B cell (primary cell): Measurements from ENCODE around the gene RIC8B.
"Not testable (repeated sequence)": the region's sequence is repeated elsewhere in the genome, so short reads cannot be mapped to it uniquely, and the experiment has no call there.

Source experiments
- EZH2 ChIP-seq: IDR thresholded peaks from 2 replicates; pipeline ENCODE4 v1.6.1; 2012; ENCODE audit warnings: borderline replicate concordance, low read depth, mild to moderate bottlenecking, moderate library complexity, low read length; ENCODE audit not compliant: insufficient read depth, poor library complexity, severe bottlenecking
- TF ChIP-seq, protein P1 (sequence below): fragments of 200-600 bp; IDR thresholded peaks from one replicate; pipeline ENCODE4 v1.8.0; 2022; ENCODE audit warnings: antibody characterized with exemption, mild to moderate bottlenecking

GRCh38 chr12:106726603-106727202 lies 47.8 kb upstream of the RIC8B start:
- TF ChIP-seq, protein P1, sequence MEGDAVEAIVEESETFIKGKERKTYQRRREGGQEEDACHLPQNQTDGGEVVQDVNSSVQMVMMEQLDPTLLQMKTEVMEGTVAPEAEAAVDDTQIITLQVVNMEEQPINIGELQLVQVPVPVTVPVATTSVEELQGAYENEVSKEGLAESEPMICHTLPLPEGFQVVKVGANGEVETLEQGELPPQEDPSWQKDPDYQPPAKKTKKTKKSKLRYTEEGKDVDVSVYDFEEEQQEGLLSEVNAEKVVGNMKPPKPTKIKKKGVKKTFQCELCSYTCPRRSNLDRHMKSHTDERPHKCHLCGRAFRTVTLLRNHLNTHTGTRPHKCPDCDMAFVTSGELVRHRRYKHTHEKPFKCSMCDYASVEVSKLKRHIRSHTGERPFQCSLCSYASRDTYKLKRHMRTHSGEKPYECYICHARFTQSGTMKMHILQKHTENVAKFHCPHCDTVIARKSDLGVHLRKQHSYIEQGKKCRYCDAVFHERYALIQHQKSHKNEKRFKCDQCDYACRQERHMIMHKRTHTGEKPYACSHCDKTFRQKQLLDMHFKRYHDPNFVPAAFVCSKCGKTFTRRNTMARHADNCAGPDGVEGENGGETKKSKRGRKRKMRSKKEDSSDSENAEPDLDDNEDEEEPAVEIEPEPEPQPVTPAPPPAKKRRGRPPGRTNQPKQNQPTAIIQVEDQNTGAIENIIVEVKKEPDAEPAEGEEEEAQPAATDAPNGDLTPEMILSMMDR: not testable (repeated sequence)
- not testable (repeated sequence) for TF ChIP-seq EZH2
